HepG2 (cell line): ENCODE measurements around the gene MPV17L. TPM values are rescaled to one million over a fixed set of nuclear protein-coding genes. Genes with fewer than 3 reads are reported as not detected.
A peak's percentile ranks its signal among the peaks of the same experiment; 100 is the strongest.

Experiments used
- ATAC-seq: fragments of 200-7000 bp; cut with Tn5 transposase; 3 replicates; pipeline ENCODE4 v1.9.1; 2020; ENCODE audit warnings: mild to moderate bottlenecking, moderate library complexity
- BruUV-seq: library from RNA; stranded (reverse); fragments of 400-500 nt; replicated peaks from 2 replicates; lab custom pipeline; 2021; lab: Mats Ljungman, UMichigan
- CTCF ChIA-PET: fragments of 300-600 bp; formaldehyde crosslinking; extraction: SDS; loops from one replicate; lab custom pipeline; 2021; ENCODE audit warnings: low total read pairs, inconsistent platforms, low intra/inter-chr PET ratio; lab: Yijun Ruan, JAX
- POLR2A ChIA-PET: fragments of 350-600 bp; sonication (Branson Sonifier 250); formaldehyde crosslinking; loops from one replicate; lab custom pipeline; 2020; ENCODE audit warnings: antibody characterized with exemption, inconsistent platforms; lab: Yijun Ruan, JAX
- DNase-seq: peaks from one replicate; pipeline ENCODE4 v3.0.0-alpha.2; 2015; ENCODE audit warnings: low spot score
- FAIRE-seq: peaks from 3 replicates; lab custom pipeline; 2011; peaks lifted over from hg19 to GRCh38; lab: Jason Lieb, UNC
- H2AFZ ChIP-seq: one replicate; pipeline ENCODE4 v1.6.1; 2011; ENCODE audit warnings: low read length, inconsistent platforms
- H3K27ac ChIP-seq: fragments of 300-600 bp; 3 replicates; pipeline ENCODE4 v1.8.0; 2011; ENCODE audit warnings: mixed run types, mild to moderate bottlenecking, mixed read lengths, low read length, inconsistent platforms; ENCODE audit not compliant: insufficient read depth; ENCODE audit errors: extremely low read length
- H3K27me3 ChIP-seq, 2 experiments: fragments of 200-600 bp in 1 of 2; 2 replicates in 1 of 2; 3 replicates in 1 of 2; pipeline versions ENCODE4 v1.6.0 to v1.8.0; 2011; ENCODE audit warnings: low read length in 2 of 2, mild to moderate bottlenecking in 2 of 2, moderate library complexity in 2 of 2, inconsistent platforms in 1 of 2; ENCODE audit not compliant: insufficient read depth in 2 of 2, control insufficient read depth in 1 of 2
- H3K36me3 ChIP-seq, 2 experiments: fragments of 200-600 bp in 1 of 2; replicated peaks in 1 of 2; 2 replicates in 1 of 2; 3 replicates in 1 of 2; pipeline versions ENCODE4 v1.5.1 to v1.8.0; 2011; ENCODE audit warnings: low read length in 2 of 2, inconsistent platforms in 1 of 2; ENCODE audit not compliant: insufficient read depth in 2 of 2, control insufficient read depth in 1 of 2
- H3K4me1 ChIP-seq: 2 replicates; pipeline ENCODE4 v1.5.1; 2012; ENCODE audit warnings: low read length, inconsistent platforms; ENCODE audit not compliant: insufficient read depth
- H3K4me2 ChIP-seq: 2 replicates; pipeline ENCODE4 v1.6.0; 2011; ENCODE audit warnings: low read depth, low read length, inconsistent platforms
- H3K4me3 ChIP-seq, 3 experiments: fragments of 200-600 bp in 1 of 3; sonication (generic), shearing (Covaris generic) in 1 of 3; replicated peaks in 1 of 3; 2 replicates each; pipeline ENCODE4 v1.5.1; 2011 to 2016; ENCODE audit warnings: low read length in 3 of 3, inconsistent platforms in 2 of 3, low read depth in 2 of 3, mild to moderate bottlenecking in 2 of 3, control low read depth in 1 of 3, mixed read lengths in 1 of 3; ENCODE audit not compliant: insufficient read depth in 1 of 3
- H3K79me2 ChIP-seq: one replicate; pipeline ENCODE4 v1.6.1; 2011; ENCODE audit warnings: low read length, inconsistent platforms; ENCODE audit not compliant: insufficient read depth
- H3K9ac ChIP-seq: 2 replicates; pipeline ENCODE4 v1.6.0; 2011; ENCODE audit warnings: mild to moderate bottlenecking, low read depth, low read length, inconsistent platforms; ENCODE audit not compliant: insufficient read depth
- H3K9me3 ChIP-seq: 2 replicates; pipeline ENCODE4 v1.5.1; 2012; ENCODE audit warnings: mild to moderate bottlenecking, low read length
- H4K20me1 ChIP-seq: 2 replicates; pipeline ENCODE4 v1.6.0; 2011; ENCODE audit warnings: inconsistent platforms, mild to moderate bottlenecking, low read length, moderate library complexity; ENCODE audit not compliant: insufficient read depth
- HIVEP1 ChIP-seq: sonication (generic); formaldehyde crosslinking; IDR thresholded peaks from 2 replicates; pipeline ENCODE4 v1.4.0; 2020; ENCODE audit warnings: mild to moderate bottlenecking, missing genetic modification reagents
- HNF4A ChIP-seq: sonication (generic); formaldehyde crosslinking; IDR thresholded peaks from 2 replicates; pipeline ENCODE4 v1.4.0; 2020; ENCODE audit warnings: missing genetic modification reagents
- KDM1A ChIP-seq: IDR thresholded peaks from 2 replicates; pipeline ENCODE4 v1.6.1; 2016; ENCODE audit warnings: missing compliant biosample characterization
- KDM5B ChIP-seq: sonication (generic); formaldehyde crosslinking; IDR thresholded peaks from 2 replicates; pipeline ENCODE4 v1.4.0; 2020; ENCODE audit warnings: missing genetic modification reagents, mild to moderate bottlenecking, borderline replicate concordance
- NCOA2 ChIP-seq: sonication (generic); formaldehyde crosslinking; IDR thresholded peaks from 2 replicates; pipeline ENCODE4 v1.8.0; 2022; ENCODE audit warnings: inconsistent platforms
- NFE2 ChIP-seq: sonication (generic); formaldehyde crosslinking; IDR thresholded peaks from 2 replicates; pipeline ENCODE4 v1.4.0; 2020; ENCODE audit warnings: missing genetic modification reagents
- NFIC ChIP-seq: IDR thresholded peaks from 2 replicates; pipeline ENCODE4 v1.6.1; 2012; ENCODE audit warnings: mild to moderate bottlenecking, low read length, inconsistent platforms
- ZBTB8A ChIP-seq: sonication (generic); formaldehyde crosslinking; IDR thresholded peaks from 2 replicates; pipeline ENCODE4 v1.4.0; 2020; ENCODE audit warnings: mild to moderate bottlenecking, low read depth, missing genetic modification reagents, borderline replicate concordance
- ZNF605 ChIP-seq: sonication (generic); formaldehyde crosslinking; IDR thresholded peaks from 2 replicates; pipeline ENCODE4 v1.8.0; 2022; ENCODE audit warnings: mild to moderate bottlenecking, missing genetic modification reagents
- ZNF629 ChIP-seq: sonication (generic); formaldehyde crosslinking; conservative IDR thresholded peaks from 2 replicates; pipeline ENCODE4 v1.5.0; 2020; ENCODE audit warnings: missing genetic modification reagents
- ZNF766 ChIP-seq: sonication (generic); formaldehyde crosslinking; IDR thresholded peaks from 2 replicates; pipeline ENCODE4 v1.5.0; 2020; ENCODE audit warnings: missing genetic modification reagents, borderline replicate concordance
- ZNF790 ChIP-seq: sonication (generic); formaldehyde crosslinking; IDR thresholded peaks from 2 replicates; pipeline ENCODE4 v1.8.0; 2022; ENCODE audit warnings: missing genetic modification reagents, mild to moderate bottlenecking, borderline replicate concordance
- ZNF878 ChIP-seq: sonication (generic); formaldehyde crosslinking; IDR thresholded peaks from 2 replicates; pipeline ENCODE4 v1.8.1; 2023; ENCODE audit warnings: mild to moderate bottlenecking, missing genetic modification reagents, moderate library complexity
- WGBS: methylation state at CpG from one replicate; pipeline ENCODE4 v1.1.6; 2017; ENCODE audit warnings: low lambda C conversion rate; 5-methylcytosine and 5-hydroxymethylcytosine counted together
- in situ Hi-C: cut with HindIII; loops from 2 replicates; pipeline ENCODE4 v1.10.0; 2017; ENCODE audit warnings: low pct_unique_long_range_greater_than_20kb; ENCODE audit not compliant: extremely low pct_ligation_motif_present
- intact Hi-C: fragments of 100-400 bp; cut with micrococcal nuclease; formaldehyde crosslinking; loops from one replicate; pipeline ENCODE4 v1.10.0; 2022; ENCODE audit not compliant: unreplicated experiment
- polyA plus RNA-seq, 8 experiments: library from polyadenylated mRNA; depleted of rRNA in 3 of 8; stranded (reverse) in 7 of 8; unstranded in 1 of 8; fragments of >200 nt; fragmentation: Illumina TruSeq in 4 of 8; extraction: Trizol in 4 of 8; gene quantifications; 2 replicates each; pipeline versions ENCODE4 v1.2.1 to v1.2.3, GENCODE V29; 2011 to 2016; ENCODE audit warnings: low read depth in 4 of 8, missing spikeins in 1 of 8, mixed read lengths in 1 of 8; ENCODE audit not compliant: insufficient read depth in 1 of 8
- total RNA-seq, 5 experiments: library from RNA; depleted of rRNA; stranded (reverse); fragments of >200 nt; fragmentation: Illumina TruSeq; extraction: Trizol; gene quantifications; 2 replicates each; pipeline ENCODE4 v1.2.3, GENCODE V29; 2016; ENCODE audit warnings: low read depth in 1 of 5
- TF ChIP-seq, protein P1 (sequence below): IDR thresholded peaks from 2 replicates; pipeline ENCODE4 v1.6.1; 2016; ENCODE audit warnings: mild to moderate bottlenecking
- TF ChIP-seq, protein P2 (sequence below): fragments of 450-650 bp; IDR thresholded peaks from 2 replicates; pipeline ENCODE4 v1.6.1; 2017
- TF ChIP-seq, protein P3 (sequence below): sonication (generic); formaldehyde crosslinking; IDR thresholded peaks from 2 replicates; pipeline ENCODE4 v1.9.0; 2022; ENCODE audit warnings: missing genetic modification reagents, mild to moderate bottlenecking, borderline replicate concordance
- TF ChIP-seq, protein P4 (sequence below), 2 experiments: fragments of 450-650 bp in 1 of 2; sonication (generic) in 1 of 2; formaldehyde crosslinking; IDR thresholded peaks; 2 replicates each; pipeline versions ENCODE4 v1.5.0 to v1.8.0; 2020 to 2022; ENCODE audit warnings: mild to moderate bottlenecking in 1 of 2, missing genetic modification reagents in 1 of 2

MPV17L gene
- total and polyA plus RNA-seq, 2 of the 13 experiments (the other 11 are each of a cell fraction or from before 2014, with no cell fraction given) = 34.7 to 63.8 TPM

DNA sequence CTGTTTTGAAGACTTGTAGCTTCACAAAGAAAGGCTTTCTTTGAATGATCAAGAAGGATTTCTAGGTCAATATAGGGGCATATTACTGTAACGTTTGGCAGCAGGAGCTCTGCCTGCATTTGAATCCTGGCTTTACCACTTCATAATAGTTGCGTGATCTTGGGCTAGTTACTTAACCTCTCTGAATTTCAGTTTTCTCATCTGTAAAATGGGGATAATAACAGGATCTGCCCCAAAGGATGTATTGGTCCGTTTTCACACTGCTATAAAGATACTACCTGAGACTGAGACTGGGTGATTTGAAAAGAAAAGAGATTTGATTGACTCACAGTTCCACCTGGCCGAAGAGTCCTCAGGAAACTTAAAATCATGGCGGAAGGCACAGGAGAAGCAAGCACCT is 51.3 kb downstream of the MPV17L start (continued):
- peak; percentile 47; the same call in 1 of the 2 replicates for TF ChIP-seq ZNF629

DNA sequence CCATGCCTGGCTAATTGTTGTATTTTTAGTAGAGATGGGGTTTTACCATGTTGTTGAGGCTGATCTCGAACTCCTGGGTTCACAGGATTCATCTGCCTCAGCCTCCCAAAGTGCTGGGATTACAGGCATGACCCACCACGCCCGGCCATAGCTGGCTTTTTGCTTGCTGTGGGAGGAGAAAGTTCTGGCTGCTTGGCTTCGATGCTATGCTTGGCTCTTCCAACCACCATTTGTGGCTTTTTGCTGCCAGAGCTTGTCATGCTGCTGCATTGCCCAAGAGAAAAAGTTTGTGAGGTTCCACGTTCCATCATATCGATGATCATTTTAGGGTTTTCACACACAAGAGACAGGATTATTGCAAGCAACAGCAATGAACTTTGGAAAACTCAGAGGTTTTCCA is 55.1 kb downstream of the MPV17L start:
- whole genome bisulfite sequencing = 84% methylated on average over 6 of the region's 6 CpGs
- H3K4me3 ChIP-seq = no peak overlapping the region
- no peak overlapping the region for H3K27ac ChIP-seq
- no peaks in the 10 kb centered on the region for H3K9me3 ChIP-seq
- H3K4me1 ChIP-seq = peaks cover 32% of the 10 kb centered on the region
- no peaks in the 10 kb centered on the region for H4K20me1 ChIP-seq
- no peak overlapping the region for H2AFZ ChIP-seq
- ChIA-PET POLR2A (interaction anchor here (1.0 kb wide), 1 partner anchor 23 kb away, joined by 3 read pairs; no protein-coding TSS in a partner anchor), CTCF (no interaction called here)
- H3K79me2 ChIP-seq = no peaks in the 10 kb centered on the region
- no peak for FAIRE-seq
- no peak for ATAC-seq
- H3K27me3 ChIP-seq = no peaks in the 10 kb centered on the region
- no peak for DNase-seq
- no peak overlapping the region for H3K9ac ChIP-seq
- no peak overlapping the region for H3K4me2 ChIP-seq
- no peaks in the 10 kb centered on the region for H3K36me3 ChIP-seq
- no TSS peak for BruUV-seq
- in situ Hi-C loops = no loop called here
- intact Hi-C loops = no loop called here
- TF ChIP-seq, protein P1, sequence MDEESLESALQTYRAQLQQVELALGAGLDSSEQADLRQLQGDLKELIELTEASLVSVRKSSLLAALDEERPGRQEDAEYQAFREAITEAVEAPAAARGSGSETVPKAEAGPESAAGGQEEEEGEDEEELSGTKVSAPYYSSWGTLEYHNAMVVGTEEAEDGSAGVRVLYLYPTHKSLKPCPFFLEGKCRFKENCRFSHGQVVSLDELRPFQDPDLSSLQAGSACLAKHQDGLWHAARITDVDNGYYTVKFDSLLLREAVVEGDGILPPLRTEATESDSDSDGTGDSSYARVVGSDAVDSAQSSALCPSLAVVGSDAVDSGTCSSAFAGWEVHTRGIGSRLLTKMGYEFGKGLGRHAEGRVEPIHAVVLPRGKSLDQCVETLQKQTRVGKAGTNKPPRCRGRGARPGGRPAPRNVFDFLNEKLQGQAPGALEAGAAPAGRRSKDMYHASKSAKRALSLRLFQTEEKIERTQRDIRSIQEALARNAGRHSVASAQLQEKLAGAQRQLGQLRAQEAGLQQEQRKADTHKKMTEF (CRISPR knock-in tag) = no peak
- TF ChIP-seq KDM5B (CRISPR knock-in tag) (no peak), ZNF766 (CRISPR knock-in tag) (no peak), HNF4A (CRISPR knock-in tag) (no peak), ZBTB8A (CRISPR knock-in tag) (no peak), NCOA2 (CRISPR knock-in tag) (no peak), NFE2 (no peak), ZNF790 (CRISPR knock-in tag) (no peak), ZNF605 (CRISPR knock-in tag) (no peak), KDM1A (no peak), NFIC (no peak), HIVEP1 (CRISPR knock-in tag) (no peak), ZNF878 (CRISPR knock-in tag) (no peak)
- TF ChIP-seq, protein P2, sequence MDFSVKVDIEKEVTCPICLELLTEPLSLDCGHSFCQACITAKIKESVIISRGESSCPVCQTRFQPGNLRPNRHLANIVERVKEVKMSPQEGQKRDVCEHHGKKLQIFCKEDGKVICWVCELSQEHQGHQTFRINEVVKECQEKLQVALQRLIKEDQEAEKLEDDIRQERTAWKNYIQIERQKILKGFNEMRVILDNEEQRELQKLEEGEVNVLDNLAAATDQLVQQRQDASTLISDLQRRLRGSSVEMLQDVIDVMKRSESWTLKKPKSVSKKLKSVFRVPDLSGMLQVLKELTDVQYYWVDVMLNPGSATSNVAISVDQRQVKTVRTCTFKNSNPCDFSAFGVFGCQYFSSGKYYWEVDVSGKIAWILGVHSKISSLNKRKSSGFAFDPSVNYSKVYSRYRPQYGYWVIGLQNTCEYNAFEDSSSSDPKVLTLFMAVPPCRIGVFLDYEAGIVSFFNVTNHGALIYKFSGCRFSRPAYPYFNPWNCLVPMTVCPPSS = no peak
- TF ChIP-seq, protein P3, sequence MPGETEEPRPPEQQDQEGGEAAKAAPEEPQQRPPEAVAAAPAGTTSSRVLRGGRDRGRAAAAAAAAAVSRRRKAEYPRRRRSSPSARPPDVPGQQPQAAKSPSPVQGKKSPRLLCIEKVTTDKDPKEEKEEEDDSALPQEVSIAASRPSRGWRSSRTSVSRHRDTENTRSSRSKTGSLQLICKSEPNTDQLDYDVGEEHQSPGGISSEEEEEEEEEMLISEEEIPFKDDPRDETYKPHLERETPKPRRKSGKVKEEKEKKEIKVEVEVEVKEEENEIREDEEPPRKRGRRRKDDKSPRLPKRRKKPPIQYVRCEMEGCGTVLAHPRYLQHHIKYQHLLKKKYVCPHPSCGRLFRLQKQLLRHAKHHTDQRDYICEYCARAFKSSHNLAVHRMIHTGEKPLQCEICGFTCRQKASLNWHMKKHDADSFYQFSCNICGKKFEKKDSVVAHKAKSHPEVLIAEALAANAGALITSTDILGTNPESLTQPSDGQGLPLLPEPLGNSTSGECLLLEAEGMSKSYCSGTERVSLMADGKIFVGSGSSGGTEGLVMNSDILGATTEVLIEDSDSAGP (CRISPR knock-in tag) = no peak
- TF ChIP-seq, protein P4, sequence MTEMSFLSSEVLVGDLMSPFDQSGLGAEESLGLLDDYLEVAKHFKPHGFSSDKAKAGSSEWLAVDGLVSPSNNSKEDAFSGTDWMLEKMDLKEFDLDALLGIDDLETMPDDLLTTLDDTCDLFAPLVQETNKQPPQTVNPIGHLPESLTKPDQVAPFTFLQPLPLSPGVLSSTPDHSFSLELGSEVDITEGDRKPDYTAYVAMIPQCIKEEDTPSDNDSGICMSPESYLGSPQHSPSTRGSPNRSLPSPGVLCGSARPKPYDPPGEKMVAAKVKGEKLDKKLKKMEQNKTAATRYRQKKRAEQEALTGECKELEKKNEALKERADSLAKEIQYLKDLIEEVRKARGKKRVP (CRISPR knock-in tag; IDR thresholded peaks at IDR 0.05) = no peak
